Fibroblast of villous mesenchyme (primary cell): ENCODE results near the gene PTGIR. TPM values are rescaled to one million over a fixed set of nuclear protein-coding genes. Genes with fewer than 3 reads are reported as not detected.

Source experiments
- DNase-seq: peaks from one replicate; pipeline ENCODE4 v3.0.0-alpha.2; 2010; ENCODE audit warnings: low read depth
- H3K4me3 ChIP-seq: 2 replicates; pipeline ENCODE4 v1.5.1; 2011; ENCODE audit warnings: low read depth, mild to moderate bottlenecking, low read length
- total RNA-seq: library from RNA; depleted of rRNA; stranded (reverse); fragments of >200 nt; gene quantifications from 2 replicates; pipeline ENCODE4 v1.2.3, GENCODE V29; 2012
- TF ChIP-seq, protein P1 (sequence below): IDR thresholded peaks from 2 replicates; pipeline ENCODE4 v1.5.1; 2012; ENCODE audit warnings: low read depth, mild to moderate bottlenecking, low read length; ENCODE audit not compliant: insufficient read depth

Gene PTGIR
- total RNA-seq, 1 donor, result 3.5 TPM

DNA sequence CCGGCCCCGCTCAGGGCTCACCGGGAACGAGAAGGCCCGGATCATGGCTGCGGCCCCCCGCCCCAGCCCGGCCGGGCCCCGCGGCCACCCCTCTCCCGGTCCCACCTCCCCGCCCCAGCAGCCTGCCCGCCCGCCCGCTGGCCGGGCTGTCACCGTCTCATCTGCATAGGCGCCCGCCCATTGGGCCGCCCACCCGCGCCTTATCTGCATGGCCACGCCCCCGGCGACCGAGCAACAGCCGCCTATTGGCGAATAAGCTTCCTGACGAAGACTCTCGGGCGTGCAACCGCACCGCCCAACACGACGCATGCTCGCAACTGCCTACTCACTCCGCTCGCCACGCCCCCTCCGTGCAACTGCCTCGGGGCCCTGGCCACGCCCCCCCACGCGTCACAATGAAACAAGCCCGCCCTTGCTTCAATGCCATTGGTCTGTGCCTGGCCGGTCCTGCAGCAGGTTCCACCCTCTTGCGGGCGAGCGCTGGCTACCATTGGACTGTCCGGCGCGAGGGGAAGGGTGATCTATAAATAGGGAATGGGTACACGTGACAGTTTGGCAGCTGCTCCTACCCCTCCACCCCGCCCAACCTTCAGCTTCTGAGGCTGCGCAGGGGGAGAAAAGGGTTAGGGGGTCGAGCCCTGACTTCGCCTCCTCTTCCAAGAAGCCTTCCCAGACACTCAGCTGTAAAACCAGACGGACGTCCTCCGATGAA is 36.3 kb upstream of the PTGIR start, which contains the start of gene DACT3:
DACT3 (minus strand) TSS at position 163 of the 712 bp plus-strand sequence; CDS start at position 45, 118 bp downstream.
- H3K4me3 ChIP-seq, result peak within 1 kb of the TSS; percentile 69
- TF ChIP-seq, protein P1, sequence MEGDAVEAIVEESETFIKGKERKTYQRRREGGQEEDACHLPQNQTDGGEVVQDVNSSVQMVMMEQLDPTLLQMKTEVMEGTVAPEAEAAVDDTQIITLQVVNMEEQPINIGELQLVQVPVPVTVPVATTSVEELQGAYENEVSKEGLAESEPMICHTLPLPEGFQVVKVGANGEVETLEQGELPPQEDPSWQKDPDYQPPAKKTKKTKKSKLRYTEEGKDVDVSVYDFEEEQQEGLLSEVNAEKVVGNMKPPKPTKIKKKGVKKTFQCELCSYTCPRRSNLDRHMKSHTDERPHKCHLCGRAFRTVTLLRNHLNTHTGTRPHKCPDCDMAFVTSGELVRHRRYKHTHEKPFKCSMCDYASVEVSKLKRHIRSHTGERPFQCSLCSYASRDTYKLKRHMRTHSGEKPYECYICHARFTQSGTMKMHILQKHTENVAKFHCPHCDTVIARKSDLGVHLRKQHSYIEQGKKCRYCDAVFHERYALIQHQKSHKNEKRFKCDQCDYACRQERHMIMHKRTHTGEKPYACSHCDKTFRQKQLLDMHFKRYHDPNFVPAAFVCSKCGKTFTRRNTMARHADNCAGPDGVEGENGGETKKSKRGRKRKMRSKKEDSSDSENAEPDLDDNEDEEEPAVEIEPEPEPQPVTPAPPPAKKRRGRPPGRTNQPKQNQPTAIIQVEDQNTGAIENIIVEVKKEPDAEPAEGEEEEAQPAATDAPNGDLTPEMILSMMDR, result no peak
- DNase-seq, result peak; percentile 100

DNA sequence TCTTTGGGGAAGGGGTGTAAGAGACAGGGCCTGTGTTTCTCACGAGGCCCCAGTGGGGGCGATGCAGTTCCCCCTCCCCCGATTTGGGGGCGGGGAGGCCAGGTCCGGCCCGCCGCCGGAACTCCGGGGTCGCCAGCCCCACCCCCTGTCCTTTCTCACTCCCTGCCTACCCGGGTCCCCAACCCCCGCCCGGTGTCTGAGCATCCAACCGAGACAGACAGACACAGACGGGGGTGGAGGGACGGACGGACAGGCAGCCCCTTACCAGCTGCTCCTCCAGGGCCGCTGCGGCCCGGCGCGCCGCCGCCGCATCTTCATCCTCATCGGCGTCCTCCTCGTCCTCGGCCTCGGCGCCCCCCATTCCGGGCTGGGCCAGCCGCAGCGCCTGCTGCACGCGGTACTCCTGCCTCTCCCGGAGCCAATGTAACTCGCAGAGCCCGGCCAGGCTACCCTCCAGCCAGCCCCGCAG is 35.7 kb upstream of the PTGIR start:
- peak overlapping the region; percentile 69 for H3K4me3 ChIP-seq
- no peak for DNase-seq
- TF ChIP-seq, protein P1, result no peak

DNA sequence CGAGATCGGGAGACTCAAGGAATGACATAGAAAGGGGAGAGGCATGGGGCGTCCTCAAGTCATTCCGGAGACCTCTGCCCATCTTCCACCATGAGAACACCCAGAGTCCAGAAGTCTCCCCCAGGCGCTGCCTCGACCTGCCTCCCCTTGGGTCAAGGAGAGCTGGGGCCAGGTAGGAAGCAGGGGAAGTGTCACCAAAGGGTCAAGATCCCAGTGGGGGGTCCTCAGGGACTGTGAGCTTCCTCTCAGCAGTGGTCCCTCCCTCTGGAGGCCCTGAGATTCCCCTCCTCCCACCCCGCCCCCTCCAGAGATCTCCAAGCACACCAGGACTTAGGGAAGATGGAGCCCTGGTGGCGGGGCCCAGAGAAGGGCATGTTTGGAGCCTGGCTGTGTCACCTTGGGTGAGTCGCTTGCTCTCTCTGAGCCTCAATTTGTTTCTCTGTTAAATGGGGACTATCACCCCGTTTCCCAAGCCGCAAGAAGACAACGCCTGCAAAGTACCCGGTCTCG is 35.2 kb upstream of the PTGIR start:
- DNase-seq, result no peak
- peak overlapping the region; percentile 69 for H3K4me3 ChIP-seq
- TF ChIP-seq, protein P1, result no peak

DNA sequence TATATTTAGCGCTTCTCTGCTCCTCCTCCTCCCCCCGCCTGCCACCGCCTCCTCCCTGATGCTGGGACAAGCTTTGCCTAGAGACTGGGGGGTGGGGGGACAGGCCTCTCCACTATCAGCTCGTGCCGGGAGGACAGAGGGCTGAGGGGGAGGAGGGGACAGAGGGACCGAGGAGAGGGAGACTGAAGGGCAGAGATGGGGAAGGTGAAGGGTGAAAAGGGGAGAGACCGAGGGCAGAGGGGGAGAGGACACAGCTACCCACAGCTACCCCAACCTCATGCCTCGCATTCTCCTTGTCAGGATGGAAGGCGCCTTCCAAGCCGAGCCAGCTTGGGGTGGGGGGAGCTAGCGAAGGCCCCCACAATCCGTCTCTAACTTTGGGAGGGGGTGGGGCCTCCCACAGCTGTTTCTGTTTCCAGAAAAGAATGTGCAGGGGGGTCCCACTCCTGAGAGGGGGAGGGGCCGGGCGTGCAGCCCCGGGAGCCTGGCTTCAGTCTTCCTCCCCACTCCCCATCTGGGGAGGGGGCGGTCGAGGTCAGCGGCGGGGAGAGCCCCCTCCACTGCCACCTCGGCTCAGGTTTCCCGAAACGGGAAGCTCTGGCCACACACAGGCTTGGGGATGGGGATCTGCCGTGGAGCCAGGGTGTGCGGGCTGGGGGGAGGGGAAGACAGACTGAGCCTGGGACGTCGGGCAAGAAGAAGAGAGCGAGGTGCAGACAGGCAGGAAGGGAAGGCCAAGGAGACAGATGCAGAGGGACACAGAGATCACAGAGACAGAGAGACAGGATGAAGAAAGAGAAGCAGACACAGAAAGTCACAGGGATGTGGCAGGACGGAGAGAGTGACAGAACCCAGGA is 34.5 kb upstream of the PTGIR start:
- peak overlapping the region; percentile 69 for H3K4me3 ChIP-seq
- TF ChIP-seq, protein P1, result no peak

DNA sequence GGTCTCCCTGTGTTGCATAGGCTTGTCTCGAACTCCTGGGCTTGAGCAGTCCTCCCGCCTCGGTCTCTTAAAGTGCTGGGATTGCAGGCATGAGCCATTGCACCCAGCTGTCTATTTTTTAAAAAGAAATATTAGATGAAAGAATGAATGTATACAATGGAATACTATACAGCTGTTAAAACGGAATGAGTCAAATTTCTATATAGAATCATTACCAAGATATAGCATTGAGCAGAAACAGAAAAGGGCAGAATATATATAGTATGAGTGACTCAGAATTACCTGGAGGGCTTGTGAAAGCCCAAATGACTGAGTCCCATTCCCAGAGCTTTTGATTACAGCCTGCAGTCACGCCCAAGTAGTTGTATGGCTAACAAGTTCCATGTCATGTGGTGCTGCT is 31.7 kb upstream of the PTGIR start:
- H3K4me3 ChIP-seq, result no peak overlapping the region
- DNase-seq, result no peak
- TF ChIP-seq, protein P1, result no peak

More for the DNA sequence above, 34.5 kb upstream of the PTGIR start:
- DNase-seq, result peak; percentile 23

DNA sequence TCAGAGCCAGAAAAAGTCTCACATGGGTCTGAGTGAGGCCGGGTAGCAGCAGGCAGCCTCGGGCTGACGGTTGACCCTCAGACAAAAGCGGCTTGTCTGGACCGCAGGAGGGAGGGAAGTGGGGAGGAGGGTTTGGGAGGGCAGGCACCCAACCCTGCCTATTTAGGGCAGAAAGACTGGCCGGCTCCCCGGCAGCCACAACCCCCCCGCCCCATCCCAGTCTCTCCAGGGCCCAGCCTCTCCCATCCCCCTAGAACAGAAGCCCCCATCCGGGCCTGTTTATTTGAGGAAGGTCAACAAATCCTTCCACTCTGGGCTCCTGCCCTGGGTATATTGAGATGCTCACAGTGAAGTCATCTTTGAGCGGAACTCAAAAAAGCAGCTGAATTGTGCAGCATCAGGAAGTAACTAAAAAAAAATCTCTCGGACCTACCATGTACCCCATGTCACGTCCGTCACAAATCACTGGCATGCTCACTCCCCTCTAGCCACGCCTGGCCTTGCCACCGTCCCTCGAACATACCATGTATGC is 29.8 kb upstream of the PTGIR start:
- no peak for DNase-seq
- TF ChIP-seq, protein P1, result no peak
- no peak overlapping the region for H3K4me3 ChIP-seq
